Activated CD4-positive, alpha-beta T cell treated with anti-CD3 and anti-CD28 coated beads, Interleukin-2, amount 50 U/mL, for 4 hours (primary cell): ENCODE results near the gene PKD1L1.

Experiments used
- DNase-seq, 2 experiments: peaks; one replicate each; pipeline ENCODE4 v3.0.0-alpha.2; 2020

PKD1L1 gene

GRCh38 chr7:47786557-47787248, 161.6 kb downstream of the PKD1L1 start:
- DNase-seq: no peak

GRCh38 chr7:47785923-47786556, 162.2 kb downstream of the PKD1L1 start:
- no peak for DNase-seq

GRCh38 chr7:47783456-47784223, 164.6 kb downstream of the PKD1L1 start:
- DNase-seq: no peak

- no peak for DNase-seq
These were observed 165.5 kb downstream of the PKD1L1 start for GRCh38 chr7:47782792-47783191.

- no peak for DNase-seq
These were observed 166.2 kb downstream of the PKD1L1 start for GRCh38 chr7:47782022-47782421.

- no peak for DNase-seq
These were observed 167.7 kb downstream of the PKD1L1 start for GRCh38 chr7:47780555-47780954.

- DNase-seq: no peak
These were observed 168.9 kb downstream of the PKD1L1 start for GRCh38 chr7:47779341-47779771.

GRCh38 chr7:47778153-47778661, 170.1 kb downstream of the PKD1L1 start:
- DNase-seq: no peak

GRCh38 chr7:47777531-47778152, 170.6 kb downstream of the PKD1L1 start:
- no peak for DNase-seq

- no peak for DNase-seq
These were observed 171.9 kb downstream of the PKD1L1 start for GRCh38 chr7:47776335-47776734.

GRCh38 chr7:47775238-47775637, 173.0 kb downstream of the PKD1L1 start:
- DNase-seq: no peak

GRCh38 chr7:47772492-47772891, 175.8 kb downstream of the PKD1L1 start:
- DNase-seq: no peak

GRCh38 chr7:47771990-47772360, 176.3 kb downstream of the PKD1L1 start:
- no peak for DNase-seq

- no peak for DNase-seq
These were observed 176.8 kb downstream of the PKD1L1 start for GRCh38 chr7:47771336-47771989.

GRCh38 chr7:47766126-47766525, 182.1 kb downstream of the PKD1L1 start:
- DNase-seq: no peak

GRCh38 chr7:47765373-47765979, 182.8 kb downstream of the PKD1L1 start:
- no peak for DNase-seq

- DNase-seq: no peak
These were observed 183.5 kb downstream of the PKD1L1 start for GRCh38 chr7:47764746-47765145.

- DNase-seq: no peak
These were observed 184.9 kb downstream of the PKD1L1 start for GRCh38 chr7:47763063-47763974.

GRCh38 chr7:47762746-47763062, 185.6 kb downstream of the PKD1L1 start:
- no peak for DNase-seq

- DNase-seq: no peak
These were observed 186.1 kb downstream of the PKD1L1 start for GRCh38 chr7:47762207-47762606.

GRCh38 chr7:47759056-47759706, 189.1 kb downstream of the PKD1L1 start:
- no peak for DNase-seq
